ENCODE data around the gene COL24A1. TPM values are rescaled to one million over a fixed set of nuclear protein-coding genes. Genes with fewer than 3 reads are reported as not detected.
A peak's percentile ranks its signal among the peaks of the same experiment; 100 is the strongest.
"Not testable (repeated sequence)": the region's sequence is repeated elsewhere in the genome, so short reads cannot be mapped to it uniquely, and the experiment has no call there.

Gene COL24A1
- total and polyA plus RNA-seq, 2 experiments from 2014 or later = 0.22 to 0.23 TPM

DNA sequence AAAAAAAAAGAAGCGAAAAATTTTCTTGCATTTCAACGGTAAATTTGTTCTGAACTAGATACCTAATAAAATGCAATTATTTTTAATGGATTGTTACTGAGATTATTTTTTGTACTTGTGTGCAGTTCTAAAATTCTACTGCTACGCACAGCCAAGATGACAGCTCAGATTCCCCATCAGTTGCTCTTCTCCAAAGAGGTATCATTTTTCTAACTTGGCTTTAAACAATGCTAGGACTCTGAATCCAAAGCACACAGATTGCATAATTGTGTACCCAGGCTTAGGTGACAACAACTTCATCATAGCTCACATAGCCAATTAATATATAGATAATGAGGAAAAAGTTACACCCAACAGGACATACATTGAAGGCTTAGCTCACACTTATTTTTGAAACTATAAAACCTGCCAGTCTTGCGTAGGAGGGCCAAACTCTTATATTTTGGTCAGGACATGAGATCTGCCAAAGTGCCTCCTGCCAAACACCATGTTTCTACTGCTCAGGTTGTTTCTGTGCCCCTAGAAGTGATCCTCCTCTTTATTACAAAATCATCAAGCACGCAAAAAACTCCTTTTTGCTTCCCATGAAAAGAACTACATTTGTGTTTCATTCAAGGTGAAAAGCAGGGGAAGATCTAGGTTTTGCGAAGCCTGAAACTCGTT, 437.8 kb downstream of the COL24A1 start:
- Histone ChIP-seq H3K9me3 (ENCODE audit: low read depth) (no peaks in the 10 kb centered on the region), H3F3A (ENCODE audit: insufficient read depth) (no peaks in the 10 kb centered on the region), H3K79me2 (ENCODE audit: insufficient read depth) (no peaks in the 10 kb centered on the region), H2AFZ (no peak overlapping the region), H4K20me1 (ENCODE audit: insufficient read depth) (no peaks in the 10 kb centered on the region), H3K9ac (no peak overlapping the region), H3K4me2 (ENCODE audit: unreplicated experiment) (no peak overlapping the region), H3K4me1 (ENCODE audit: insufficient read depth) (no peaks in the 10 kb centered on the region), H3K27me3 (replicated peaks; ENCODE audit: insufficient read depth) (no peaks in the 10 kb centered on the region), H3K4me3 (no peak overlapping the region), H3K9me2 (ENCODE audit: insufficient read depth) (no peaks in the 10 kb centered on the region), H3K27ac (no peak overlapping the region), H3K36me3 (ENCODE audit: low read depth) (no peaks in the 10 kb centered on the region)
- no peak for TF ChIP-seq EZH2 (IDR thresholded peaks at IDR 0.05; ENCODE audit: insufficient read depth, poor library complexity, severe bottlenecking)
- TF ChIP-seq EZH2phosphoT487 (IDR thresholded peaks at IDR 0.05; ENCODE audit: insufficient read depth, low read depth) = no peak
- DNase-seq = no peak
- 79 to 80% methylated on average over 7 of the region's 7 CpGs for WGBS, 2 experiments (ENCODE audit: low coverage in 1 of 2, low lambda C conversion rate in 2 of 2, missing lambda C conversion rate in 2 of 2)
- in situ Hi-C loops (cut with MboI) = loop anchor here (25.0 kb wide), 1 partner anchor 168 kb away; no protein-coding TSS in a partner anchor

DNA sequence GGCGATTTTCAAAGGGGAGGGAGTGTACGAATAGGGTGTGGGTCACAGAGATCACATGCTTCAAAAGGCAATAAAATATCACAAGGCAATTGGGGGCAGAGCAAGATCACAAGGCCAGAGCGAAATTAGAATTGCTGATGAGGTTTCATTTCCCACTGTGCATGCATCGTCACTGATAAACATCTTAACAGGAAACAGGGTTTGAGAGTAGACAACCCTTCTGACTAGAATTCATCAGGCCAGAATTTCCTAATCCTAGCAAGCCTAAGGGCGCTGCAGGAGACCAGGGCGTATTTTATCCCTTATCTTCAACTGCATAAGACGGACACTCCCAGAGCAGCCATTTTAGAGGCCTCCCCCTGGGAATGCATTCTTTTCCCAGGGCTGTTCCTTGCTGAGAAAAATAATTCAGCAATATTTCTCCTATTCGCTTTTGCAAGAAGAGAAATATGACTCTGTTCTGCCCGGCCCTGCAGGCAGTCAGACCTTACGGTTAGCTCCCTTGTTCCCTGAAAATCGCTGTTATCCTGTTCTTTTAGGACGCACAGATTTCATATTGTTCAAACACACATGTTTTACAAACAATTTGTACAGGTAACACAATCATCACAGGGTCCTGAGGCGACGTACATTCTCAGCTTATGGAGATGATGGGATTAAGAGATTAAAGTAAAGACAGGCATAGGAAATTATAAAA, 442.0 kb downstream of the COL24A1 start:
- H4K20me1 ChIP-seq (ENCODE audit: insufficient read depth); H2AFZ ChIP-seq; H3K4me3 ChIP-seq; H3K4me2 ChIP-seq (ENCODE audit: unreplicated experiment); H3K9ac ChIP-seq; H3K79me2 ChIP-seq (ENCODE audit: insufficient read depth); H3F3A ChIP-seq (ENCODE audit: insufficient read depth); DNase-seq; H3K9me3 ChIP-seq (ENCODE audit: low read depth); H3K36me3 ChIP-seq (ENCODE audit: low read depth); H3K9me2 ChIP-seq (ENCODE audit: insufficient read depth); H3K27me3 ChIP-seq (replicated peaks; ENCODE audit: insufficient read depth); H3K27ac ChIP-seq; H3K4me1 ChIP-seq (ENCODE audit: insufficient read depth): not testable (repeated sequence)
- WGBS, 2 experiments (ENCODE audit: low coverage in 1 of 2, low lambda C conversion rate in 2 of 2, missing lambda C conversion rate in 2 of 2) = 71 to 72% methylated on average over 14 of the region's 14 CpGs
- in situ Hi-C loops (cut with MboI) = loop anchor here (25.0 kb wide), 1 partner anchor 173 kb away; no protein-coding TSS in a partner anchor

DNA sequence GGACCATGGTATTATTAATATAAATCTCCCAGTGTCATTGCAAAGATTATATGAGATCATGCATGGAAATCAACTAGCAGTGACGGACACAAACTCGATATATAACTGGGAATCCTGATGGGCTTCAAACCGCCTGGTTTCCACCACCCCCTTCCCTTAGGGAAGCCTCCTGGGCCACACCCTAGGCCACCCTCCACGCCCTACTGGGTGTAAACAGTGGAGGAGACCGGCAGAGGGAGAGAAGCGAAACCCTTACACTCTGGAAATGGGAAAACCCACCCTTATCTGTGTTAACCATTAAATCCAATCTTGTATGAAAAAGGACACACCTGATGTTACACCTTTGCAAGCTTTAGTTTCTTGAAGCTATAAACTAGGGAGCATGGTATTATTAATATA, 447.7 kb downstream of the COL24A1 start:
- no peak for TF ChIP-seq EZH2 (IDR thresholded peaks at IDR 0.05; ENCODE audit: insufficient read depth, poor library complexity, severe bottlenecking)
- TF ChIP-seq EZH2phosphoT487 (IDR thresholded peaks at IDR 0.05; ENCODE audit: insufficient read depth, low read depth) = no peak
- Histone ChIP-seq H3K4me1 (ENCODE audit: insufficient read depth) (peaks cover 18% of the 10 kb centered on the region), H3K4me2 (ENCODE audit: unreplicated experiment) (peak overlapping the region; percentile 78), H3K9me3 (ENCODE audit: low read depth) (no peaks in the 10 kb centered on the region), H3K9ac (peak overlapping the region; percentile 82), H2AFZ (peak overlapping the region; percentile 98), H3K27me3 (replicated peaks; ENCODE audit: insufficient read depth) (no peaks in the 10 kb centered on the region), H4K20me1 (ENCODE audit: insufficient read depth) (no peaks in the 10 kb centered on the region), H3K27ac (peak overlapping the region; percentile 66), H3K4me3 (peak overlapping the region; percentile 87), H3K79me2 (ENCODE audit: insufficient read depth) (peaks cover 44% of the 10 kb centered on the region), H3K9me2 (ENCODE audit: insufficient read depth) (no peaks in the 10 kb centered on the region), H3F3A (ENCODE audit: insufficient read depth) (peaks cover 8% of the 10 kb centered on the region), H3K36me3 (ENCODE audit: low read depth) (peaks cover 13% of the 10 kb centered on the region)
- DNase-seq = no peak
- WGBS, 2 experiments (ENCODE audit: low coverage in 1 of 2, low lambda C conversion rate in 2 of 2, missing lambda C conversion rate in 2 of 2) = 75 to 80% methylated on average over 6 of the region's 6 CpGs
- in situ Hi-C loops (cut with MboI) = loop anchor here (10.0 to 25.0 kb wide), 2 partner anchors 178 to 404 kb away; no protein-coding TSS in a partner anchor

DNA sequence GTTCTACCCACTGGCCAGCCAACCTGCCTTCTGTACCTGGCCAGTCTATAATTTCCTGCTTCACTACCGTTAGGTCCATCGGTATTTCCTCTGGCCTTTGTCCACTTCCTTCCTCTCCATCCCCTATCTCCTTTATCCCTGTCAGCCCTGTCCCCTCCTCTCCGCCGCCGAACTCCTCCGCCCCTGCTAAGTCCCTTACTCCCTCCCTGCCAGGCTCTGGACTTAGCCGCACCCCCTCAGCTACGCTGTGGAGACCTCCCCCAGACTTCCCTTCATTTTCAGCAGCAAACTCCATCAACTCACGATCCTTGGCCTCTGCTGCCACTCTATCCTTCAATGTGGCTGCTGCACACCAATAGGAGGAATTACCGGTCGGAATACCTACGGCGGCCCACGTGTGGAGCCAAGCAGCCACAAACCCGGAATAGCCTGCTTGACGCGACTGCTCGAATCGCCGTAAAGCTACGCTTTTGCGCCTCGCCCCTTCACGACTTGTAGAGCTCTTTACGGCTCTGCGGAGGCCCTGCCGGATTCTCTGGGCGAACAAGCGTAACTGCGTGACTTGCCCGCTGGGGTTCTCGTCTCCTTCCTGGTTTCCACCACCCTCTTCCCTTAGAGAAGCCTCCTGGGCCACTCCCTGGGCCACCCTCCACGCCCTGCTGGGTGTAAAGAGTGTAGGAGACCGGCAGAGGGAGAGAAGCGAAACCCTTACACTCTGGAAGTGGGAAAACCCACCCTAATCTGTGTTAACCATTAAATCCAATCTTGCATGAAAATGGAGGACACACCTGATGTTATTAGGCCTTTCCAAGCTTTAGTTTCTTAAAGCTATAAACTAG, 448.4 kb downstream of the COL24A1 start, which contains the start of gene ZNHIT6:
TSS of gene ZNHIT6 (minus strand) at position 444 of the 839 bp plus-strand sequence. CDS start at position 295, 149 bp downstream.
- no peak for TF ChIP-seq EZH2phosphoT487 (IDR thresholded peaks at IDR 0.05; ENCODE audit: insufficient read depth, low read depth)
- no peak for TF ChIP-seq EZH2 (IDR thresholded peaks at IDR 0.05; ENCODE audit: insufficient read depth, poor library complexity, severe bottlenecking)
- H3K79me2 ChIP-seq (ENCODE audit: insufficient read depth) = peaks cover 50% of the 10 kb centered on the region
- in situ Hi-C loops (cut with MboI) = loop anchor here (10.0 to 25.0 kb wide), 2 partner anchors 179 to 403 kb away; no protein-coding TSS in a partner anchor
- no peaks in the 10 kb centered on the region for H3K9me2 ChIP-seq (ENCODE audit: insufficient read depth)
- peaks cover 18% of the 10 kb centered on the region for H3K4me1 ChIP-seq (ENCODE audit: insufficient read depth)
- peaks cover 8% of the 10 kb centered on the region for H3F3A ChIP-seq (ENCODE audit: insufficient read depth)
- H3K4me3 ChIP-seq = peak within 1 kb of the TSS; percentile 87
- peak within 1 kb of the TSS; percentile 66 for H3K27ac ChIP-seq
- H3K27me3 ChIP-seq (replicated peaks; ENCODE audit: insufficient read depth) = no peaks in the 10 kb centered on the region
- 0 to 2% methylated on average over 35 of the region's 35 CpGs for WGBS, 2 experiments (ENCODE audit: low coverage in 1 of 2, low lambda C conversion rate in 2 of 2, missing lambda C conversion rate in 2 of 2)
- H2AFZ ChIP-seq = peak within 1 kb of the TSS; percentile 98
- no peaks in the 10 kb centered on the region for H3K9me3 ChIP-seq (ENCODE audit: low read depth)
- peak within 1 kb of the TSS; percentile 82 for H3K9ac ChIP-seq
- H3K36me3 ChIP-seq (ENCODE audit: low read depth) = peaks cover 17% of the 10 kb centered on the region
- no peaks in the 10 kb centered on the region for H4K20me1 ChIP-seq (ENCODE audit: insufficient read depth)
- H3K4me2 ChIP-seq (ENCODE audit: unreplicated experiment) = peak within 1 kb of the TSS; percentile 88
- DNase-seq = peak; percentile 99
